GM19023 (cell line): ENCODE results near the gene TPRA1.
"Not testable (repeated sequence)": the region's sequence is repeated elsewhere in the genome, so short reads cannot be mapped to it uniquely, and the experiment has no call there.

ENCODE experiments used
- ATAC-seq: cut with Tn5 transposase; IDR thresholded peaks from one replicate; pipeline ENCODE4 v1.9.1; 2021; ENCODE audit warnings: mild to moderate bottlenecking, moderate library complexity; ENCODE audit not compliant: unreplicated experiment

The TPRA1 gene

DNA sequence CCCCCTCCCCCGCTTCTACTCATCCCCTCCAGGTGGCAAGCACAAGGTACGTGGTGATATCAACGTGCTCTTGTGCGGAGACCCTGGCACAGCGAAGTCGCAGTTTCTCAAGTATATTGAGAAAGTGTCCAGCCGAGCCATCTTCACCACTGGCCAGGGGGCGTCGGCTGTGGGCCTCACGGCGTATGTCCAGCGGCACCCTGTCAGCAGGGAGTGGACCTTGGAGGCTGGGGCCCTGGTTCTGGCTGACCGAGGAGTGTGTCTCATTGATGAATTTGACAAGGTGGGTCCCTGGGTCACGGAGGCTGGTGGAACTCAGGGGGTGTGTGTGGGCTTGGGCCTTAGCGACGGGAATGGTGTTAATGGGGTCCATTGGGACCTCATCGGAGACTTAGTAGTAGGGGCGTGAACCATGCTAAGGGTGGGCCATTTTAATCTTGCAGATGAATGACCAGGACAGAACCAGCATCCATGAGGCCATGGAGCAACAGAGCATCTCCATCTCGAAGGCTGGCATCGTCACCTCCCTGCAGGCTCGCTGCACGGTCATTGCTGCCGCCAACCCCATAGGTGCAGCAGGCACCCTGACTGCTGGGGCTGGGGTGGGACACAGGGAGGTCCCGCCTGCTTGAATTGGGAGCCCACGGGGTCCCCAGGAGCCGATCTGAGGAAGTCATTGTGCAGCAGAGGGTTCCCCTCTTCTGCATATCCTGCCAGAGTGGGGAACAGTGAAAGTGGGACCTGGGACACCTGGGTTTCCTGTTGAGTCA, 26.5 kb upstream of the TPRA1 start:
- ATAC-seq = no peak

DNA sequence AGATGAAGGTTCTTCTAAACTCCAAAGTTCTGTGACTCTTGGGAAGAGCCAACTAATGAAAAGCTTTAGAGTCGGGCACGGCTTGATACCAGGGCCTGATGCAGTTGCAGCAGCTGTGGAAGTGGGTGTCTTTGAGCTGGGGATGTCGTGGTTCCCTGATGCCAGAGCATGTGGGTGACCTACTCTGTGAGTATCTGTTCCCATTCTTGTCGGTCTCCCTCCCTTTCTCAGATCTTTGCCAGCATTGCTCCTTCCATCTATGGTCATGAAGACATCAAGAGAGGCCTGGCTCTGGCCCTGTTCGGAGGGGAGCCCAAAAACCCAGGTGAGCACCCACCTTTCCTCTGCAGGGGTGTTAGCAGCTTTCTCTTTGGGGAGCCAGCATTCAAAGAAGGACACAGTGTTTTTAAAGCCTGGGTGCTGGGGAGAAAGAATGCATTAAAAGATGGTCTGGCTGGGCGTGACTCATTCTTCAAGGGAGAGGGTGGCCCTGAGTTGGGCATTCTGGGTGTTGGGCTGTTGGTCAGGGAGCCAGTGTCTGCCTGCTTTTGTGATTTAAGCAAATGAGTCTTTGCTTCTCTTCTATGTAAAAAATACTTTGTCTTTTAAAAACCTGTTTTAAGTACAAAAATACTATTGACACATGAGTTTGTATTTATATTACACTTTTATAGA, 25.2 kb upstream of the TPRA1 start:
- no peak for ATAC-seq

DNA sequence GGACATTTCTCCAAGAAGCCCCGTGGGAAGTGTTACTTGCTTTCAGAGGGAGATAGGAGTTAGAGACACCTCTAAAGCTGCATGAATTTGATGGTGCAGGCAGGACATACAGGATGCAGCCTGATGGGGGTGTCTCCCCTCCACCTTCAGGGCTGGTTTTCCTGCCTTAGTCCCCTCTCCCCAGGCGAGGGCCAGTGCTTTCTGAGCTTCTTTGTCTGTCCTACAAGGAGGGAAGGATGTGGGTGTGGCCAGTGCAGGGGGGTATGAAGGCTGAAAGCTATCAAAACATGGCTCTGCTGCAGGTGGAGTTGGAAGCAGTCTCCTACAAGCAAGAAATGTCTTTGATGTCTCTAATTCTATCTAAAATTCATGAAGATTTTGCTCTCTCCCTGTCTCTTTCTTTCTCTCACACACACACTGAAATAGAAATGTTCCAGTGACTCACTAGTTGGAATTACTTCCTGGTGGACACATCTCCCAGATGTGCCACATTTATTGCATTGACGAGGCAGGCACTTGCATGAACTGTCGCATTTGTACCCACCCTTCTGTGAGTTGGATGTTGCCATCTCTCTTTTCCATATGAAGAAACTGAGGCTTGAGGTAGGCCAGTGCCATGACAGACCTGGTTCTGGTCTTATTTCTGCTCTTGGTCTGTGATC, 24.5 kb upstream of the TPRA1 start:
- ATAC-seq = no peak

DNA sequence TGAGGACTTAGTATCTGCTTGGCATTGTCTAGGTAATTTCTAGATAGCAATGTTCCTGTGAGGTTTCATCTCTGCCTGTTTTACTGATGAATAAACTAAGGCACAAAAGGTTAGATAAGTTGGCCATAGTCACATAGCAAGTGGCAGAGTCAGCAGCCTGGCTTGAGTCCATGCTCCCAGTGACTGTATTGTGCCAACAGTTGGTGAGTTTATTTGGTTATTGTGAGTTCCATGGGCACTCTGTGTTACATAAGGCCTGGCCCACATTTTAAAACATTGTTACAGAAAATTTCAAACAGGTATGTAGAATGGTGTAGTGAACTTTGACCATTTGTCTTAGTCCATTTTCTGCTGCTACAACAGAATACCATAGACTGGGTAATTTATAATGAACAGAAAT, 22.9 kb upstream of the TPRA1 start:
- ATAC-seq = no peak

DNA sequence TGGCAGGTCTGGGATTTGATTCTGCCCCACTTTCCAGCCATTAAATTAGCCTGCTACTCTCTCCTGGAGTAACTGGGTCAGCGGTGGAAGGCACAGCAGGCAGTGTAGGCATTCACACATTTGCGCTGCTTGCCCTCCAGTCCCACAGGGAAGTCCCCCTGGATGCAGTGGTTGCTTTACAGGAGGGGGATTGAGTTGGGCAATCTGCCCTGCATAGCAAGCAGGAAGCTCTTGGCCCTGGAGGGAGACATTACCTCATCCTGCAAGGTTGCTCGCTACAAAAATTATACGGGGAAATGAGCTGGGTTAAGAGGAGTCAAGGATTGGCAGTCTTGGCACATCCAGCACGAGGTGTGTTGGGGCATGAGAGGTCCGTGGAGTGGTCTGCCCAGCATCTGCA, 22.4 kb upstream of the TPRA1 start:
- no peak for ATAC-seq

DNA sequence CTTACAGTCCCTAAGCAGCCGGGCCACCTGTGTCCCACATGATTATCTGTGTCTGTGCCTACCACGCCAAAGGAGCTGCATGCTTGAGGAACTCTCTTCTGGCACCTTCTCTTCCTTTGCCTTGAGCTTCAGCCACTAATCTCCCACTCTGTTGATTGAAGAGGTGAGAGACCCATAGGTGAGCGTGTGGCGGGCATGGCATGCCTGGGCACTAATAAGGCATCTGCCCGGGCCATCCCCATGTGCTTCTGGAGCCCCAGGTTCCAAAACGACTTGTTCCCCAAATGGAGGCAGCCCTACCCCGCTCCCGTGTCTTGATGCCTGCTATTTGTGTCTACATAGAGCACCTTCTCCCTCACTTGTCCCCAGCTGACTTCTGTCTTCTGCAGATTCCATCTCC, 20.7 kb upstream of the TPRA1 start:
- ATAC-seq = no peak

DNA sequence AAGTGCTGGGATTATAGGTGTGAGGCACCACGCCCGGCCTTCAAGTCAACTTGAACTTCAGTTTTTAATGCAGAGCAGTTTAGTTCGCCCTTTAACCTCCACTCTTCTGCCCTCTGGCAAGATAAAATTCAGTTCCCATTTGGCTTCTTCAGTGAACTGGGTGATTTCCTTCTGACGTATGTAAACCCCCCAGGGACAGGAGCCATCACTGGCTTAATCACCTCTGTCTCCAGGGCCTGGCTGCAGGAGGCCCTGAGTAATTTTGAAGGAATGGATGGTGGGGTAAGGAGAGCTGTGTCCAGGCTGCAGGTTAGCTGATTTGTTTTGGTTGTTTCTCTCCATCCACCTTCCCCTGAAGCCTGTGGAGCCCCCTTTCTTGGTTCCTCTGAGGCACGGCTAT, 19.6 kb upstream of the TPRA1 start:
- ATAC-seq = no peak

DNA sequence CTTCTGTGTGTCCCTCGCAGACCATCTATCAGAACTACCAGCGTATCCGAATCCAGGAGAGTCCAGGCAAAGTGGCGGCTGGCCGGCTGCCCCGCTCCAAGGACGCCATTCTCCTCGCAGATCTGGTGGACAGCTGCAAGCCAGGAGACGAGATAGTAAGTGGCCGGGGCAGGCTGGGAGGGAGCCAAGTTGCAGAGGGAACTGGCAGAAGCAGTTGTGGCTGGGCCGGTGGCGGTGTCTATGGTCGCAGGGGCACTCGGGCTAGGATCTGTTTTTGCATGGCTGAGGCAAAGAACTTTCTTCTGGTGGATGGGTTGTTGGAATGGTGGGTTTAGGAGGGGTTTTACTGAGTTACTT, 17.8 kb upstream of the TPRA1 start:
- ATAC-seq = no peak

DNA sequence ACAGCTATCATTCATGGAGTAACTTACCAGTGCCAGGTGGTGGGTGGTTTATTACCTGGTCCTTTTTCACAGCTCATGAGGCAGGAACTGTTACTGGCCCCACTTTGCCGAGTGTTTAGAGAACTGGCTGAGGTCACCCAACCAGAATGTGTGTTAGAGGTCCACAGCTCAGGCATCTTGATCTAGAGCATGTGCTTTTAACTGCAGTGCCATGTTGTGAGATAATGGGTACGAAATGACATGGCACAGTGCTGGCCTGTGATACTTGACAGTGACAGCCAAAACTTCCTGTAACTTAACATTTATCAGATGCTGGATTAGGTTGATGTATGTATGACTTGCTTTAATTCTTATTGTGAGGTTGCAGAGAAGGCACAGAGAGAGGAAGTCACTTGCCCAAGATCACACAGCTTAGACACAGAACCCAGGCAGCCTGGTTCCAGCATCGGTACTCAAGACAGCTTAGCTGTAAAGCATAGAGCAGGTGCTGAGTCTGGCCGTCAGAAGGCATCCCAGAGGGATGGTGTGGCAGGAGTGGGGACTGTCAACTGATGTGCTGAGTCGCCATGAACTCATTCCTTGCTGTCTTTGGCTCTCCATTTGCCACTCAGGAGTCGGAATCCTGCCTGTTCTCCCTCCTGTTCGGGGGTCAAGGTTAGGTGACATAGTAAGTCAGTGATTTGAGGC, 17.3 kb upstream of the TPRA1 start:
- ATAC-seq = no peak

DNA sequence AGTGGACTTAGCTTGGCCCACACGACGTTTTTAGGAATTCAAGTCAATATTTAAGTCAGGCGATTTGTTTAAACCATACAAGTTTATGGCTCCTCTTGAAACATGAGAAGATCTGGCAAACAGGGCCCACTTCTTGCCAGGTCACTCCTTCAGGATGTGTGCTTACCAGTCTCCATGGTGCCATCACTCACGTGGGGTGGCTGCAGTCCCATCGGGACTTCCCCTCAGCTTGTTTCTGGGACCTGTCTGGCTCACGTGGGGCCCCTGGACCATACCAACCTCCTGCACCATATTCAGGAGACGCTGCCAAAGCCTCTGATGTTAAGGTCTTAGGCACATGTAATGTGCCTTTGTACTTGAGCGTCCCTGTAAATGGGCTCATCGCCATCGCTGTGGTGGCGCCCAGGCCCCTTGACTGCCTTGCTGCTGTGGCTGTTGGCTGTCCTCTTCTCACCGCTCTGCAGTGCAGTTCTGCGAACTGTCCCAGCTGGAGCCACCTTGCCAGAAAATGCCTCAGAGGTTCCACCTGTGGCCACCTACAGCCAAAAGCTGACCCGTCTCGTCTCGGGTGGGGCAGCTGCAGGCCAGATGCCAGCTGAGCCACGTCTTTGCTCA, 16.6 kb upstream of the TPRA1 start:
- ATAC-seq = no peak

DNA sequence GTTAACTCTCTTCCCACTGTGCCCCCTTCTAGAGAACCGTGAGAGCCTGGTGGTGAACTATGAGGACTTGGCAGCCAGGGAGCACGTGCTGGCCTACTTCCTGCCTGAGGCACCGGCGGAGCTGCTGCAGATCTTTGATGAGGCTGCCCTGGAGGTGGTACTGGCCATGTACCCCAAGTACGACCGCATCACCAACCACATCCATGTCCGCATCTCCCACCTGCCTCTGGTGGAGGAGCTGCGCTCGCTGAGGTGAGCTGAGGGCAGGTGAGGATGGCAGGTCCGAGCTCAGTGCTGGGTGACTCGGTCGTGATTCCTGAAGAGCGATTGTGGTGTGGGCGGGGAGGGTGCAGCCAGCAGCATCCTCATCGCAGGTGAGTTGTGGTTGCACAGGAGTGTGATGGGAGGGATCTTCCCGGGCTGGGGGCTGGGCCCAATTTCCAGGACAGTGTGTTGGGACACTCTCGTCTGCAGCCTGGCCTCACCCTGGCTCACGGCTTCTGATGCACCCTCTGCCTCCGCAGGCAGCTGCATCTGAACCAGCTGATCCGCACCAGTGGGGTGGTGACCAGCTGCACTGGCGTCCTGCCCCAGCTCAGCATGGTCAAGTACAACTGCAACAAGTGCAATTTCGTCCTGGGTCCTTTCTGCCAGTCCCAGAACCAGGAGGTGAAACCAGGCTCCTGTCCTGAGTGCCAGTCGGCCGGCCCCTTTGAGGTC, 15.7 kb upstream of the TPRA1 start:
- no peak for ATAC-seq

DNA sequence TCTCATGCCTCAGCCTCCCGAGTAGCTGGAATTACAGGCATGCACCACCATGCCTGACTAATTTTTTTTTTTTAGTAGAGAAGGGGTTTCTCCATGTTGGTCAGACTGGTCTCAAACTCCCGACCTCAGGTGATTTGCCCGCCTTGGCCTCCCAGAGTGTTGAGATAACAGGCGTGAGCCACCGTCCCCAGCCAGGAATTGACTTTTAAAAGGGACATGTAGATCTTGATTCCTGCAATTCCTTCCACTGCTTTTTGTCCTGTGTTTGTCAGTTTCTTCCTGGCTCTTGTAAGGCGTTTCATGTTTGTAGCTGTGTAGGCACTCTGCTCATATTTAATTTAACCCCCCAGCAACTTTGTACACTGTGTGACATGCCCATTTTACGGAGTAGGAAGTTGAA, 15.0 kb upstream of the TPRA1 start:
- ATAC-seq = not testable (repeated sequence)

DNA sequence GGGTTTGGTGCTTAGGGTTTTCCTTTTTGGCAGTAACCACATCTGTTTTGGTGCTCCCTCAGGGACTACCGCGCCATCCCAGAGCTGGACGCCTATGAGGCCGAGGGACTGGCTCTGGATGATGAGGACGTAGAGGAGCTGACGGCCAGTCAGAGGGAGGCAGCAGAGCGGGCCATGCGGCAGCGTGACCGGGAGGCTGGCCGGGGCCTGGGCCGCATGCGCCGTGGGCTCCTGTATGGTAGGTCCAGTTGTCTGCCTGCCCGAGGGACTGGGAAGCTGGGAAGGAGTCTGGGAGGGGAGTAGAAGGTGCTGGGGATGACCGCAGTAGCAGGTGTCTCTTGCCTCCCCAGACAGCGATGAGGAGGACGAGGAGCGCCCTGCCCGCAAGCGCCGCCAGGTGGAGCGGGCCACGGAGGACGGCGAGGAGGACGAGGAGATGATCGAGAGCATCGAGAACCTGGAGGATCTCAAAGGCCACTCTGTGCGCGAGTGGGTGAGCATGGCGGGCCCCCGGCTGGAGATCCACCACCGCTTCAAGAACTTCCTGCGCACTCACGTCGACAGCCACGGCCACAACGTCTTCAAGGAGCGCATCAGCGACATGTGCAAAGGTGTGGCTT, 14.1 kb upstream of the TPRA1 start:
- ATAC-seq = no peak

DNA sequence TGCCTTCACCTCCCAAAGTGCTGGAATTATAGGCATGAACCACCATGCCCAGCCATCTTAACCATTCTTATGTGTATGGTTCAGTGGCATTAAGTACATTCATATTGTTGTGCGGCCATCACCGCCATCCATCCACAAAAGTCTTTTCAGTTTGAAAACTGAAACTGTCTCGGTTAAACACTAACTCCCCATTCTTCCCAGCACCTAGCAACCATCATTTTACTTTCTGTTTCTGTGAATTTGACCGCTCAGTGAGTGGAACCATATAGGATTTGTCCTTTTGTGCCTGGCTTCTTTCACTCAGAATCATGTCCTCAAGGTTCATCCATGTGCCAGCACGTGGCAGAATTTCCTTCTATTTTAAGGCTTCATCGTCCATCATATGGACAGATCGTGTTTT, 13.5 kb upstream of the TPRA1 start:
- ATAC-seq = no peak

DNA sequence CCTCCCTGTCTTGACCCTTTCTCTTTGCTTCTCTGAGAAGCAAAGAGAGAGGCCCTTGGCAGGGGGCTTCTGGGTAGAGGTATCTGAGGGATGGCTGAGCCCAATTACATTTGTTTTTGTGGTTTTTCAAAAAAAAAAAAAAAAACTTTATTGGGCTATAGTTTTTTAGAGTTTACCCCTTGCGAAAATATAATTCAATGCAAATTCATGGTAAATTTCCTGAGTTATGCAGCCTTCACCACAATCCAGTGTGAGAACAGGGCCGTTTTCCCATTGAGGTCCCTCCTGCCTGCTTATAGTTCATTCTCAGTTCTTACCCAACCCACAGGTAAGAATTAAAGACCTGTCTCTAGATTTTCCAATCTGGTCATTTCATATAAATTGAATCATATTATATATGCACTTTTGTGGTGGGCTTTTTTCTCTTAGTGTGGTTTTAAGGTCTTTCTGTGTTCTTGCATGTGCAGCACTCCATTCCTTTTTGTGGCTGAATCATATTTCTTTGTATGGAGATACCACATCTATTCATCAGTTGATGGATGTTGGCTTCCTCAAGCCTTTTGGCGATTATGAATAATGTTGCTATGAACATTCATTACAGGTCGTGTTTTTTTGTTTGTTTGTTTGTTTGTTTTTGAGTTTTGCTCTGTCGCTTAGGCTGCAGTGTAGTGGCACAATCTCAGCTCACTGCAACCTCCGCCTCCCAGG, 10.4 kb upstream of the TPRA1 start:
- no peak for ATAC-seq

DNA sequence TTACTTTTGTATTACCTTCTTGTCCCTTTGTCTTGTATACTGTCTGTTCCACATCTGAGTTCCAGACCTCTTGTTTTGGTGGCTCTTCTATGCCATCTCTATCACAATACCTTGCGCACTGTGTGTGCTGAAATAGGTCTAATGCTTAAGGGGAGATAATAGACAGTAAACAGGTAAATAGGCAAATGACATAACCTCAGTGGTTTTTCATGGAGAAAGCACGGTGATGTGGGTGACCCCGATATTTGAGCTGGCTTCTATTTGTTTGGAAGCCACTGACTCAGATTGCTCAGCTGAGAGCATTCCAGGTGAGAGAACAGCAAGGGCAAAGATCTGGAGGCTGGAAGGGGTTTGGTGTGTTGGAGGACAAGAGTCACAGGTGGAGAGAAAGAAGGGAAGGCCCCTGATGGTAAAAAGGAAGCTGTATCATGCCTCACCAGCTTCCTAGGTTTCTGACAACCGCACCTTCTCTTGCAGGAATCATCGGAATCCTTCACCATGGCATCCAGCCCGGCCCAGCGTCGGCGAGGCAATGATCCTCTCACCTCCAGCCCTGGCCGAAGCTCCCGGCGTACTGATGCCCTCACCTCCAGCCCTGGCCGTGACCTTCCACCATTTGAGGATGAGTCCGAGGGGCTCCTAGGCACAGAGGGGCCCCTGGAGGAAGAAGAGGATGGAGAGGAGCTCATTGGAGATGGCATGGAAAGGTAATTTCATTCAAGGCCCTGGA, 8.5 kb upstream of the TPRA1 start:
- ATAC-seq = no peak

DNA sequence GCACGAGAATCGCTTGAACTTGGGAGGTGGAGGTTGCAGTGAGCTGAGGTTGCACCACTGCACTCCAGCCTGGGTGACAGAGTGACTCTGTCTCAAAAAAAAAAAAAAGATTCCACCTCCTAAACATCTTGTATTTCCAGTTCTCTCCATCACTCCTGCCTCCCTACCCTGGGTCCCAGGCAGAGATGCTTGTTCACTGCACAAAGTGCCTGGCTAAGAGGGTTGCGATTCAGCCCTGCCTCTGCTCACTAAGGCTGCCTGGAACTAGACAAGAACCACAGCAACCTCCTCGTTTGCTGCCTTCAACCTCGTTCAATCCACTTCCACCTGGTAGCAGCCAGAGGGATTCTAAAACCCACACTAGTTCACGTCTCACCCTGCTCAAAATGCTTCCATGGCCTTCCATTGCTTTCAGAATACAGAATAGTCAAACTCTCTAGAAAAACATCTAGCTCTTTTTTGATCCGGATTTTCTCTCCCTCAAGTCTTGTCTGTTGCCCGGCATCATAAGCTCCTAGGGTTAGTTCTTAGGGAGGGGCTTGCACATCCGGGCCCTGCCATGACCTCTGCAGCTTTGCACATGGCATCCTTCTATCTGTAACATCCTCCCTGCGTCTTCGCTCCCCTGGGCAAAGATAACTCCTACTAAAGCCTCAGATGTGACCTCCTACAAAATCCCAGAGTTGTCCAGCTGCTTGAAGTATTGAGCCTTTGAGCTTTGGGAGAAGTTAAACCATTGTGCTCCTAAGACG, 6.7 kb upstream of the TPRA1 start:
- ATAC-seq = no peak

DNA sequence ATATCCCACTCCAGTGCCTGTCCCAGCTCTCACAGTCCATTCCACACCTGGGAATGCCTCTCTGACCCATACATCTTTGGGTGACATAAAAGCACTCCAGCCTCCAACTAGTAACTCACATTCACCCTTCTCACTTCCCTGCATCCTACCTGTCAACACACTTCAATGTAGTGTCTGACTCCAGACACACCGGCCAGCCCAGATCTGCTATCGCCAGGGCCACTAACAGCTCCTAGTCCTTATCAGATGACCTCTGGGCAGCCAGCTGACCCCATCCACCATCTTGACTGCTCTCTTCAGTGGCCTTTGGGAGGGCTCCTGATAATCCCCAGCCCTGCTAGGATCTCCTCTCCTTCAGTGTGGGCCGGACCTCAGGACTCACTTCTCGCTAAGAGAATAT, 4.8 kb upstream of the TPRA1 start:
- no peak for ATAC-seq
